Endothelial cell of umbilical vein (primary cell): ENCODE measurements around the gene NRBF2. TPM values are rescaled to one million over a fixed set of nuclear protein-coding genes. Genes with fewer than 3 reads are reported as not detected.

Experiments
- BruUV-seq: library from RNA; stranded (reverse); fragments of 400-500 nt; replicated peaks from 2 replicates; lab custom pipeline; 2021; lab: Mats Ljungman, UMichigan
- CTCF ChIA-PET: fragments of 300-600, 350-600 bp; sonication (Branson Sonifier 250); formaldehyde crosslinking; loops from one replicate; lab custom pipeline; 2021; ENCODE audit warnings: antibody characterized with exemption, inconsistent platforms; lab: Charles Lee
- POLR2A ChIA-PET: fragments of 300-600, 350-600 bp; sonication (Branson Sonifier 250); formaldehyde crosslinking; loops from one replicate; lab custom pipeline; 2021; ENCODE audit warnings: antibody characterized with exemption, inconsistent platforms; lab: Charles Lee
- DNase-seq: peaks from one replicate; pipeline ENCODE4 v3.0.0-alpha.2; 2011; ENCODE audit warnings: low read depth, low spot score
- FAIRE-seq: peaks from 2 replicates; lab custom pipeline; 2011; peaks lifted over from hg19 to GRCh38; lab: Jason Lieb, UNC
- H2AFZ ChIP-seq: 2 replicates; pipeline ENCODE4 v1.6.0; 2012; ENCODE audit warnings: low read depth, low read length, control low read depth, inconsistent platforms
- H3K27ac ChIP-seq: 2 replicates; pipeline ENCODE4 v1.5.1; 2011; ENCODE audit warnings: low read depth, mild to moderate bottlenecking, control low read depth, low read length, moderate library complexity; ENCODE audit not compliant: insufficient read depth
- H3K27me3 ChIP-seq, 2 experiments: 2 replicates each; pipeline versions ENCODE4 v1.6.0 to v1.6.1; 2011; ENCODE audit warnings: low read length in 2 of 2, mixed read lengths in 1 of 2; ENCODE audit not compliant: control insufficient read depth in 2 of 2, insufficient read depth in 2 of 2
- H3K36me3 ChIP-seq, 2 experiments: 2 replicates in 1 of 2; 3 replicates in 1 of 2; pipeline ENCODE4 v1.5.1; 2011; ENCODE audit warnings: low read length in 2 of 2, mild to moderate bottlenecking in 1 of 2, moderate library complexity in 1 of 2; ENCODE audit not compliant: control insufficient read depth in 2 of 2, insufficient read depth in 2 of 2; ENCODE audit errors: extremely low read depth in 1 of 2
- H3K4me1 ChIP-seq: 3 replicates; pipeline ENCODE4 v1.5.1; 2011; ENCODE audit warnings: mild to moderate bottlenecking, low read length; ENCODE audit not compliant: control insufficient read depth, insufficient read depth; ENCODE audit errors: extremely low read depth
- H3K4me2 ChIP-seq: 2 replicates; pipeline ENCODE4 v1.6.1; 2011; ENCODE audit warnings: low read length, control low read depth, mixed read lengths; ENCODE audit not compliant: insufficient read depth
- H3K4me3 ChIP-seq, 3 experiments: fragments of 200-600 bp in 1 of 3; sonication (generic), shearing (Covaris generic) in 1 of 3; replicated peaks in 1 of 3; 2 replicates each; pipeline ENCODE4 v1.5.1; 2011 to 2016; ENCODE audit warnings: control low read depth in 3 of 3, low read length in 3 of 3, mild to moderate bottlenecking in 2 of 3, inconsistent platforms in 1 of 3, low read depth in 1 of 3, moderate library complexity in 1 of 3; ENCODE audit not compliant: insufficient read depth in 1 of 3
- H3K79me2 ChIP-seq: 2 replicates; pipeline ENCODE4 v1.6.0; 2012; ENCODE audit warnings: low read length, inconsistent platforms; ENCODE audit not compliant: control insufficient read depth, insufficient read depth
- H3K9ac ChIP-seq: replicated peaks from 2 replicates; pipeline ENCODE3; 2011; ENCODE audit warnings: low read length, control low read depth; ENCODE audit not compliant: insufficient read depth; ENCODE audit errors: extremely low read depth
- H3K9me1 ChIP-seq: replicated peaks from 3 replicates; pipeline ENCODE4 v1.6.0; 2011; ENCODE audit warnings: mild to moderate bottlenecking, low read length; ENCODE audit not compliant: control insufficient read depth, insufficient read depth; ENCODE audit errors: extremely low read depth
- H3K9me3 ChIP-seq: replicated peaks from 2 replicates; pipeline ENCODE4 v1.5.1; 2012; ENCODE audit warnings: low read length, inconsistent platforms; ENCODE audit not compliant: control insufficient read depth, insufficient read depth
- H4K20me1 ChIP-seq: replicated peaks from 2 replicates; pipeline ENCODE3; 2011; ENCODE audit warnings: mild to moderate bottlenecking, low read length; ENCODE audit not compliant: control insufficient read depth, insufficient read depth; ENCODE audit errors: extremely low read depth
- EZH2 ChIP-seq: IDR thresholded peaks from 2 replicates; pipeline ENCODE4 v1.6.1; 2012; ENCODE audit warnings: borderline replicate concordance, low read depth, mild to moderate bottlenecking, moderate library complexity, low read length, inconsistent platforms; ENCODE audit not compliant: severe bottlenecking
- FOS ChIP-seq: IDR thresholded peaks from 2 replicates; pipeline ENCODE4 v1.6.1; 2011; ENCODE audit warnings: mild to moderate bottlenecking, low read length, moderate library complexity, borderline replicate concordance; ENCODE audit not compliant: insufficient read depth
- GATA2 ChIP-seq: IDR thresholded peaks from 2 replicates; pipeline ENCODE4 v1.7.0; 2011; ENCODE audit warnings: low read depth, mild to moderate bottlenecking, moderate library complexity, mixed read lengths, low read length; ENCODE audit not compliant: insufficient read length, insufficient read depth
- JUN ChIP-seq: IDR thresholded peaks from 2 replicates; pipeline ENCODE4 v1.6.1; 2011; ENCODE audit warnings: borderline replicate concordance, low read depth; ENCODE audit not compliant: insufficient read length, insufficient read depth
- MAX ChIP-seq: IDR thresholded peaks from 2 replicates; pipeline ENCODE4 v1.6.1; 2011; ENCODE audit not compliant: insufficient read depth, insufficient read length
- MYC ChIP-seq: IDR thresholded peaks from one replicate; pipeline ENCODE4 v1.6.1; 2011; ENCODE audit warnings: mild to moderate bottlenecking, low read depth, low read length
- POLR2A ChIP-seq: IDR thresholded peaks from 2 replicates; pipeline ENCODE4 v1.6.1; 2012; ENCODE audit warnings: low read depth, mild to moderate bottlenecking, control low read depth, low read length
- POLR2AphosphoS5 ChIP-seq: IDR thresholded peaks from 2 replicates; pipeline ENCODE4 v1.6.1; 2012; ENCODE audit warnings: low read depth, mild to moderate bottlenecking, control low read depth, low read length, moderate library complexity; ENCODE audit not compliant: insufficient read depth
- dilution Hi-C: fragments of 300-500 bp; cut with MboI; formaldehyde crosslinking; loops from one replicate; pipeline ENCODE4 v1.15.0; 2019; ENCODE audit warnings: low sequenced_read_pairs; ENCODE audit not compliant: extremely low pct_ligation_motif_present
- intact Hi-C: fragments of 100-400 bp; cut with micrococcal nuclease; formaldehyde crosslinking; loops from one replicate; pipeline ENCODE4 v1.10.0; 2022
- polyA plus RNA-seq, 4 experiments: library from polyadenylated mRNA; depleted of rRNA in 3 of 4; stranded (reverse) in 3 of 4; unstranded in 1 of 4; fragments of >200 nt; gene quantifications; 2 replicates each; pipeline versions ENCODE4 v1.2.1 to v1.2.3, GENCODE V29; 2011 to 2012; ENCODE audit warnings: missing spikeins in 1 of 4
- total RNA-seq: library from RNA; stranded (reverse); gene quantifications from 2 replicates; pipeline ENCODE4 v1.2.3, GENCODE V29; 2021
- TF ChIP-seq, protein P1 (sequence below), 2 donors: IDR thresholded peaks; 1 replicate in 1 of 2; 2 replicates in 1 of 2; pipeline ENCODE4 v1.5.1; 2011; ENCODE audit warnings: low read length in 2 of 2, mild to moderate bottlenecking in 2 of 2, moderate library complexity in 2 of 2, control low read depth in 1 of 2, inconsistent platforms in 1 of 2, low read depth in 1 of 2; ENCODE audit not compliant: insufficient read depth in 1 of 2; ENCODE audit errors: extremely low read depth in 1 of 2

NRBF2 gene
- total and polyA plus RNA-seq, 2 donors (not counting 3 experiments of a cell fraction or from before 2014, with no cell fraction given) = 7.6 to 17.7 TPM

DNA sequence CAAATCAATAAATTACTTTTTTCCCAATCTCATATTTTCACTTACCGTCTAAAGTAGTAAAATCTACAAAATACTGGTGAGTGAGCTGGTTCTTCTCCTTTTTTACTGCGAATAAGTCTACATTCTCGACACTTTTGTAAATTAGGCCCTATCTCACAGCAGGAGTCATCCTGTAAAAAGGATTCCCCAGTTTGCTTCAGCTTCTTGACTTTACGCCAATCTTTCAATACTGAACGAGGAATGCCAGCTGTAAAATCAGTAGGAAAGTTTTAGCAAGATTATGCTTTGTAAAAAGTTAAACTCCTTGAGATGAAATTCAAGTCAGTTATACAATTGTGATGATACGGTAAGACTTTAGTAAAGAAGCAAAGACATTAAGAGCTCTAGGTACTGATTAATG is 67.3 kb downstream of the NRBF2 start:
- no peak for TF ChIP-seq JUN
- TF ChIP-seq GATA2 = no peak
- TF ChIP-seq, protein P1, sequence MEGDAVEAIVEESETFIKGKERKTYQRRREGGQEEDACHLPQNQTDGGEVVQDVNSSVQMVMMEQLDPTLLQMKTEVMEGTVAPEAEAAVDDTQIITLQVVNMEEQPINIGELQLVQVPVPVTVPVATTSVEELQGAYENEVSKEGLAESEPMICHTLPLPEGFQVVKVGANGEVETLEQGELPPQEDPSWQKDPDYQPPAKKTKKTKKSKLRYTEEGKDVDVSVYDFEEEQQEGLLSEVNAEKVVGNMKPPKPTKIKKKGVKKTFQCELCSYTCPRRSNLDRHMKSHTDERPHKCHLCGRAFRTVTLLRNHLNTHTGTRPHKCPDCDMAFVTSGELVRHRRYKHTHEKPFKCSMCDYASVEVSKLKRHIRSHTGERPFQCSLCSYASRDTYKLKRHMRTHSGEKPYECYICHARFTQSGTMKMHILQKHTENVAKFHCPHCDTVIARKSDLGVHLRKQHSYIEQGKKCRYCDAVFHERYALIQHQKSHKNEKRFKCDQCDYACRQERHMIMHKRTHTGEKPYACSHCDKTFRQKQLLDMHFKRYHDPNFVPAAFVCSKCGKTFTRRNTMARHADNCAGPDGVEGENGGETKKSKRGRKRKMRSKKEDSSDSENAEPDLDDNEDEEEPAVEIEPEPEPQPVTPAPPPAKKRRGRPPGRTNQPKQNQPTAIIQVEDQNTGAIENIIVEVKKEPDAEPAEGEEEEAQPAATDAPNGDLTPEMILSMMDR (IDR thresholded peaks at IDR 0.05; ENCODE audit: extremely low read depth in 1 of 2, insufficient read depth in 1 of 2, low read depth in 1 of 2, low read length in 2 of 2) = no peak
- TF ChIP-seq MAX = no peak
- no peak for TF ChIP-seq FOS
- no peak for TF ChIP-seq MYC
- no peak for TF ChIP-seq EZH2
- TF ChIP-seq POLR2AphosphoS5 = no peak
- TF ChIP-seq POLR2A = no peak
- Histone ChIP-seq H3K9ac (no peak overlapping the region), H3K9me3 (no peaks in the 10 kb centered on the region), H3K27me3 (no peaks in the 10 kb centered on the region), H3K9me1 (no peaks in the 10 kb centered on the region), H3K4me2 (no peak overlapping the region), H3K4me3 (no peak overlapping the region), H3K36me3 (peaks cover 2 to 14% of the 10 kb centered on the region in 2 experiments), H3K79me2 (peaks cover 37% of the 10 kb centered on the region), H3K27ac (no peak overlapping the region), H2AFZ (no peak overlapping the region), H3K4me1 (no peaks in the 10 kb centered on the region), H4K20me1 (peaks cover 5% of the 10 kb centered on the region)
- POLR2A ChIA-PET = no interaction called here
- FAIRE-seq (no peak), DNase-seq (no peak)
- no TSS peak for BruUV-seq
- intact Hi-C loops = no loop called here
- dilution Hi-C loops = loop anchor here (25.0 kb wide), 1 partner anchor 512 kb away; no protein-coding TSS in a partner anchor
- CTCF ChIA-PET = interaction anchor here (0.7 to 3.3 kb wide), 7 partner anchors 13 to 567 kb away, joined by 3 to 13 read pairs (median 4); no protein-coding TSS in a partner anchor
